Stimulated activated CD4-positive, alpha-beta T cell treated with anti-CD3 and anti-CD28 coated beads, Interleukin-2, amount 100 ng/mL, for 4 hours (primary cell): ENCODE measurements around the gene TMEM181.
"Not testable (repeated sequence)": the region's sequence is repeated elsewhere in the genome, so short reads cannot be mapped to it uniquely, and the experiment has no call there.

ENCODE experiments used
- DNase-seq: peaks from one replicate; pipeline ENCODE4 v3.0.0-alpha.2; 2020; ENCODE audit warnings: low read depth

Gene TMEM181

DNA sequence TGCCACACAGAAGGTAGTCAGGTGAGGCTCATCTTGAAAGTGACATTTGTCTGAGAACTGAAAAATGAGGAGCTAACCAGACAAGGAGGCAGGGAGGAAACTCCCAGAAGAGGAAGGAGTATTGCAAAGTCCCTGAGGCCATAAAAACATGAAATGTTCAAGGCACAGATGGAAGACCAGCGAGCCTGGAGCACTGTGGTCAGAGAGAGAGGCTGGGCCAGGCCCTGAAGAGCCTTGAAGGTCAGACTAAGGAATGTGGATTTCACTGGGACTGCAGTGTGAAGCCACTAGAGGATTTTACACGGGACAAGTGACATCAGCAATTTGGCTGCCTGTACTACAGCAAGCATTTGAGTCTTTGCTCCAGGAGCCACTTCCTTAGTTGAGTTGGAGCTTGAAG lies 21.1 kb upstream of the TMEM181 start:
- DNase-seq, result no peak

DNA sequence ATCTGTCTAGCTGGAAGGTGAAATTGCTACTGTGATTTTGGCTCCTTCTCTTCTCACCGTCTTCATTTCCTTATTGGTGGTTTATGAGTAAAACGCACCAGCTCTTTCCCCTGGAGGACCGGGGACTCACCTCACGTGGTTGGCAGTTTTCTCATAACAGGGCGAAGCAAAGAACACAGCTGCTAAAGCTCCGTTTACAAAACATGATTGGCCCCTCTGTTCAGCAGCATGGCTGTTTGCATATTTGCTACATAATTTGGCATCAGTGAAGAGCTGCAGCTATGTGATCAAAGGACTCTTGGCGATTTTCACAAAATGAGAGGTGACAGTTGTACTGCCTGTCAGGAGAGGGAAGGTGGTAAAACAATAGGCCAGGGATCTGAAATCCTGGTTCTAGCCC lies 20.5 kb upstream of the TMEM181 start:
- DNase-seq, result no peak

DNA sequence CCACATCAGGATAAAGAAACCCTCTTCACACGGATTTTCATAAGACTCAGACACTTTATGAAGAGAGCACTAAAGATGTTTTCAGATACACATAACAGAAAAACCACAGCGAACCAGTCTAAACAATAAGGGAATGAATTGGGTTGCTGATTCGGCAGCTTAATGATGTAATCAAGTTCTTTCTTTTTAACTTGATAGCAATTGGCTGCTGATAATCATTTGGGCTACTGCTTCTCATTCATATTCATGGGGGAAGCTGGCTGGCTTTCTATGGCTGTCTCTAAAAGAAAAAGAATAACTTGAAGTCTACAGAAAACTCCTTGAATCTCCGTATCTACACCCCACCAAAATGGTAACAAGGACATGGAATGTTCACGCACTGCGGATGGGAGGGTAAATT lies 20.0 kb upstream of the TMEM181 start:
- DNase-seq, result no peak

DNA sequence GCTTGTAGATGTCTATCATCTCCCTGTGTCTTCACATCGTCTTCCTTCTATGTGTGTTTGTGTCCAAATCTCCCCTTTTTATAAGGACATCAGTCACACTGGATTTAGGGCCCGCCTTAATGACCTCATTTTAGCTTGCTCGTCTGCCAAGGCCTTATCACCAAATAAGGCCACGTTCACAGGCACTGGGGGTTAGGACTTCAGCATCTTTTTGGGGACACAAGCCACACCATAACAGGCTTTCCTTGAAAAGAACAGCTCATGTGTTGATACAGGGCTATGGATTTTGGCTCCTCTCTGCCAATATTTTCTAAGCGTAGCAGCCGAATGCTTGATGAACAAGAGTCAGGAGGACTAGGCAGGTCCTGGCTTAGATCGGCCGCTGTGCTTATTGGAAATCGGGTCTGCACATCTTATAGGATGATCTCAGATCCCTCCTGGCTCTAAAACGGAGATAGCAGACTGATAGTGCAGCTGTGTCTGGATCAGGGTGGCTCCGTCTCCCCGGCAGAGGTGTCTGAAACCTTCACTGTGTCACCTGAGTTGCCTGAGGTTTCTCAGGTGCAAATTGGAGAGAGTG lies 16.2 kb upstream of the TMEM181 start:
- DNase-seq, result no peak

DNA sequence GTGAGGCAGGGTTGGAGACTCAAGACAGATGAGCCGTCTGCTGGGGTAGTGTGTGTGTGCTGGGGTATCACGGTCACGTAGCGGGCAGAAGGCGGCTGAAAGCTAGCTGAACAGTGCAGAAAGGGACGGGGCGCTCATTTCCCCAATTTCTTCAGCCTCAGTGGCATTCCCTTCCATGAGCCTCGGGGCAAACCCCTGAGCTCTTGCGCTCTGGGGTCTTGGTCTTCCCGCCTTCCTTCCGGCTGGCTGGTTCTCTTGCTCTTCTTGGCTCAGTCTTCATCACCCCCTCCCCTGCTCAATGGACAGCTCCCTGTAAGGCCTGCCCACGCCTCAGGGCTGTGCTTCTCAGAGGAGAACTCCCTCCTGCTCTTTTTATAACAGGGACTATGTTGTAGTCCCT lies 15.5 kb upstream of the TMEM181 start:
- DNase-seq, result no peak

DNA sequence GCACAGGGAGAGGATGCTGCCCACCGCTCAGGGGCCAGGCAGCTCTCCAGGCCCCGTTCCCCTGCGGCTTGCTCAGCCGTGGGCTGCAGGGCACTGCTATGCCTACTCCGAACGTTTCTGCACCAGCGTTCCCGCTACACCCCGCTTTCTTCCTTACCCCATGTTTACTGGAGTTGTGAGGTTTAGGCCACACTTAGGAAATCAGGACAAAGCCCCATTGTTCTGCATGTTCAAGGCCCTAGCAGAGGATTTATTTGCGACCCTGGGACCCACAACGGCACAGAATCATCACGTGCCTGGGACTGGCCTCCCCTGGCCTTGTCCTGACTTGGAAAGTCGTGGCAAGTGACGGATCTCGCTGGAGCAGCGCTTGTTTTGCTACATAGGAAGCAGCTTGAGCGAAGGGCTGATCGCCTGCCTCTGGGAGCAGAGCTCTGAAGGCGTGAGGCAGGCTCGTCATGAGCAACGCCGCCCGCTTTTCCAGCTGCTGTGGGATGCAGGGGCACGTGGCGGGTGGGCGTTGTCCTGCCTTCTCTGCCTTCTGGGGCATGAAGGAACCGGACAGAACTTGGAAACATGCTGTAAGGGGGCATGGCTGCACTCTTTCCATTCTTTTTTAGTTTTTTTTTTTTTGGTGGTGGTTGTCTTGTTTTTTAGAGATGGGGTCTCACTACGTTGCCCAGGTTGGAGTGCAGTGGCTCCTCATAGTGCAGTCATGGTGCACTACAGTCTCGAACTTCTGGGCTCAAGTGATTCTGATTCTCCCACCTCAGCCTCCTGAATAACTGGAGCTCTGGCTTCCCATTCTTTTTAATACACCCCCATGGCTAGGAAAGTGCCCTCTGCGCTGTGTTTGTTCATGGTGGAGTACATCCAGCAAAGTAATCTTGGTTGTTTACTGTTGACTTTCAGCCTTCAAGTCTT lies 14.6 kb upstream of the TMEM181 start:
- no peak for DNase-seq

DNA sequence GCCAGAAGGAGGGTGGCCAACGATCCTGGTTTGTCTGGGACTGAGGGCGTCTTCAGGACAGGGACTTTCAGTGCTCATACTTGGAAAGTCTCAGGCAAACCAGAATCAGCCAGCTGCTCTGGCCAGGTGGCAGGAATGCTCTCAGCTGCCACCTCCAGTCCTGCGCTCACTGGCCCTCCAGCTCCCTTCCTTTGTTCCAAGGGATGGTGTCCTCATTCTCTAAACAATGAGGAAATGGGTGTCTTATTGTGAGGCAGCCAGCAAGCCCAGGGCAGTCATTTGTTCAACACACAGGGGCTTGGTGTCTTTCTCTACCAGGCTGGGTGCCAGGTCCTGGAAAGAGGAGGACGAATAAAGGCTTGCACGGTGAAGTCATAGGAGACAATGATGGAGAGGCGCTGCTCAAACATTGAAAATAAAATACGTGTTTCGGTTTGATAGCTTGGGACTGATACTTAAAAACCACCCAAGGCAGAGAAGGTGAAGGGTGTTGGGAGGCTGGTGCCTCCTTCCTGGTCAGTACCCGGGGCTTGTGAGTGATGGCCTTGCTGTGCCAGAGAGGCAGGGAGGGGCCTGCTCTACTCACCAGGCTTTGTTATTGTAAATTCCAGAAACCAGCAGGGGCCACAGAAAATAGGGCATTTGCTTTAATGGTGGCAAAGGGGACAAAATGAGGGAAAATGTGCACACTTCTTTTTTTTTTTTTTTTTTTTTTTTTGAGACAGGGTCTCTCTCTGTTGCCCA lies 11.3 kb upstream of the TMEM181 start:
- DNase-seq, result no peak

DNA sequence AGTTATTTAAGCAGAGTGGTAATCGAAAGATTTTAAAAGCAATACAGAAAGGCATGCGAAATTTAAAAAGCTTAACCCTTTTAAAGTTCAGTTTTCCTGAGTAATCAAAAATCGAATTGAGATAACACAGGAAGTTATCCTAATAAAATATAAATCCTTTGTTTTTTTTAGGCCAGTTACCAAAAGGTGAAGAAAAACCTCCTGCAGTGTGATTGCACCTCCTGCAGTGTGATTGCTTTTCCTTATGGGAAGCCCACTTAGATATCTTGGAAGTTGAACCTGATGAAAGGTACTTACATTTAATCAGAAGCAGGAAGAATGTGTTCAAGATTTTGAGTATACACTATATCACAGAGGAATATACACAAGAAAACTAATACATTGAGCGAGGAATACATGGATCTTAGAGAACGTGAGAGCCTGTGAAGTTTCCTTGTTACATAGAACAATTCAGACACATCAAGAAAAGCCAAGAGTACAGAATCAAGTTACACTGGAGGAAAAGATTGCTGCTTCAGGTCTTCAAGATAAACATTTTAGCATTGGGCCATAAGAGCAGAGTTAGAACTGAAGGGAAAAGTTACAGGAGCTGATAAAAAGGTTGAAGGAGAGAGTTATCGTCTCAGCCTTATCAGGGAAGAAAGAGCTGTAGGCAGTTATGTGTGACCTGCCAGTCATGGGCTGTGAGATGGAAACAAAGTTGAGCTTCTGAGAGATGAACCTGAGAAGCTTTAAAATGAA lies 7.7 kb upstream of the TMEM181 start:
- no peak for DNase-seq

DNA sequence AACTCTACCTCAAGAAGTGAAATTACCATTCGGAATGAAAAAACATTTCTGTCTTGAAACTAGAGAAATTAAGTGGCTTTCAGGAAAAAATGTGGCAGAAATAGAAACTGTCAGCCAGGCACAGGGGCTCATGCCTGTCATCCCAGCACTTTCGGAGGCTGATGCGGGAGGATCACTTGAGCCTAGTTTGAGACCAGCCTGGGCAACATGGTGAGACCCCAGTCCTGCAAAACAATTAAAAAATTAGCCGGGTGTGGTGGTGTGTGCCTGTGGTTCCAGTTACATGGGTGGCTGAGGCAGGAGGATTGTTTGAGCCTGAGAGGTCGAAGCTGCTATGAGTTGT lies 7.1 kb upstream of the TMEM181 start:
- DNase-seq, result no peak

DNA sequence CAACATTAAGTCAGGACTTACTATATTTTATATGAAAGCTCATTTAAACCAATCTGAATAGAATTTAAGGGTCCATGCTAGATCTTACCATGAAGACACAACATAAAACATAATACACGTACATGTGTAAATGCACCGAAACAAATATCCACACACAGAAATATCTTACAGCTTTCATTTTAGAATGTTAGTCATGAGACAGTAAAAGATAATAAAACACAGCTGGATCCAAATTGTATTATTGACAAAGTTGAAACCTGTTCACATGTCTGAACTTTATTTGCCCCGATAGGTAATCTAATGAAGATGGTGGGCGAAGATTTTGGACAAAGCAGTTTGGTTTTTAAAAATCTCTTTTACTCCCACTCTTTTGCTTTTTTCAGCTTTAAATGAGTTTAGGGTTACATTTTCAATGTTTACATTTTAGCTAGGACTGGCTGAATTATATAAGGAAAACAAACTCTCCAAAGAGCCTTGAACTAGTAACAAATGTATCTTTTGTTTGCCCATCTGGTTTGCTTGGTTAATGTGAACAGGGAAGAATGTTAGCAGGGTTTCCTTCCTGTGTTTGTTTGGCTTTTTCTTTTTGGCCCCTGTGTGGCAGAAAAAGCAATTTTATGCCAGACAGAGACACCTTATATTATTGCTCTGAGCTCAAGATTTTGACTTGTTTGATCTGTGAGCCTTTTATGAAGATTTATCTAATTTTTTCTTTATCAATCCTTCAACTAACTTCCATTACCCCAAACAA lies 5.1 kb upstream of the TMEM181 start:
- DNase-seq, result no peak

DNA sequence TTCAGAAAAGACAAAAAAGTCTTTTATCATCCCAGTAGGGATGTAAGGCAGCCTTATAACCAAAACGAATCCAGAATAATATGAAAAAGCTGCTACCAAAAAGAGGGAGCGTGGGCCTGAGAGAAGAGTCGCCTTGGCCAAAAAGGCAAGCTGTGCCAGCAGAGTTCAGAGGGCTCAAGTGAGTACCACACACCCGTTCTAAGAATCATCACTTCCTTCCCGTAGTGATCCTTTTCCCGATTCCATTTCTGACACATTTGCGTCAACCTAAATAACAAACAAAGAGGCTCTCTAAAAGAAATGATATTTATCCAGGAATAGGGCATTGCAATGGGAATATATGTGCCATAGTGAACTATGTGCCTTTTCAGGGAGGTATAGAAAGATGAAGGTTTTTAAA lies 3.8 kb upstream of the TMEM181 start:
- no peak for DNase-seq

DNA sequence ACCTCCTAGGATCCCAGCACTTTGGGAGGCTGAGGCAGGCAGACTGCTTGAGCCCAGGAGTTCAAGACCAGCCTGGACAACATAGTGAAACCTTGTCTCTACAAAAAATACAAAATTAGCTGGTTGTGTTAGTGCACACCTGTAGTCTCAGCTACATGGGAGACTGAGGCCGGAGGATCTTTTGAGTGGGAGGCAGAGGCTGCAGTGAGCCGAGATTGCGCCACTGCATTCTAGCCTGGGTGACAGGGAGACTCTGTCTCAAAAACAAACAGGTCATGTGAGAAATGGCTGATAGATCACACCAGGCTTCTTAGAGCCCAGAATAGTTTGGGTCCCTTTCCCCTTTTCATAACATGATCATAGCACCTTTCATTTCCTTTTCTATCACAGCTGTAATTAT lies 2.8 kb upstream of the TMEM181 start:
- not testable (repeated sequence) for DNase-seq

DNA sequence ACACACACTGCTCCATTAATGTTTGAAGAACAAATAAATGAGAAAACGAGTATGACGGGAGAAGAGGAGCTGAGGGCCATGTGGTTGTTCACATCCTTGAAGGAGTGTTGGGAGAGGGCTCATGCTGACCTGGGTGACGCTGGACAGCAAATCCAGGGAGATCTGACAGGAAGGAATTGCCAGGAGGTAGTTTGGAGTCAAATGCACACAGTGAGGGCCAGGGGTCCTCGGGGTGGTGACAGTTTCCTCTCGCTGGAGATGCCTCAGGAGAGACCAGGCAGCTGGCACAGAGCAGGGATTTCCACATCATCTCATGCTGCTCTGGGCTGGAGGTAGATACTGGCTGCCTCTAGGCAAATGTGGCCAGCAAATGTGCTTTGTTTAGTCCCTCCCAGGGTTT lies 2.0 kb upstream of the TMEM181 start:
- DNase-seq, result no peak

DNA sequence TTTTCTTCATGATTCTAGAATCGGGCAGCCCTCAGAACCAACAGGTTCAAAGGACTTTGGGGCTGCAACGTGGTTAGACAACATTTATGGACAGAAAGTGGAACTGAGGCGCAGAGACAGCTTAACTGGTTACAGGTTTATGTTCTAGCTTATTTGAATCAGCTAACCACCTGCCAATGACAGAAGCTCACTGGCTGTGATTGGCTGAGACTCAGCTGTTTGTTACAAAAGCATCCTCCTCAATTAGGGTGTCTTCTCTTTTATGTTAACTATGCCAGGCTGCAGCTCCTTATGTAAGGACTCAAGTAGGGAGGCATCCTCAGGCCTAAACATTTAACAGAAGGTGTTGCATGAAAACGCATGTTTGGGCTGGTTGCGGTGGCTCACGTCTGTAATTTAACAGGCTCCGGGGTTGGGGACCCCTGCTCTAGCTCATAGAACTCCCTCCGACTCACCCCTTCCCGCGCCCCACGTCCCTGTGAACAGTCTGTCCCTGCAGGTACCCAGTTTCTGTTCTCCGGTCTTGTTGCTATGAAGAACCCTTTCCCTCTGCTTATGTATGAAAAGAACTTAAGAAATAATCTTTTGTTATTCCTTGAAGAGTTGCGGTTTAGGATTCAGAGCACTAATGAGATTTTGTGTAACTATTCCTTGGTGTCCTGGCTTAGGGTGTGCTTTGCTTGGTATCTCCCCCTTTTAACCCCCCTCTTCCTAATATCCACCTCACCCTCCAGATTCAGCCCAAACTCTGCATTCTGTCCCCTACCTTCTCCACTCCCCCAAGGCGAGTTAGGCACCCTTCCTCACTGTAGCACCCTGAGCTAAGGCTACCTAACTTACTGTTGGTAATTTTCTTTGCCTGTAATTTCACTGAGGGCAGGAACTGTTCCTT lies 1.2 kb upstream of the TMEM181 start:
- no peak for DNase-seq

DNA sequence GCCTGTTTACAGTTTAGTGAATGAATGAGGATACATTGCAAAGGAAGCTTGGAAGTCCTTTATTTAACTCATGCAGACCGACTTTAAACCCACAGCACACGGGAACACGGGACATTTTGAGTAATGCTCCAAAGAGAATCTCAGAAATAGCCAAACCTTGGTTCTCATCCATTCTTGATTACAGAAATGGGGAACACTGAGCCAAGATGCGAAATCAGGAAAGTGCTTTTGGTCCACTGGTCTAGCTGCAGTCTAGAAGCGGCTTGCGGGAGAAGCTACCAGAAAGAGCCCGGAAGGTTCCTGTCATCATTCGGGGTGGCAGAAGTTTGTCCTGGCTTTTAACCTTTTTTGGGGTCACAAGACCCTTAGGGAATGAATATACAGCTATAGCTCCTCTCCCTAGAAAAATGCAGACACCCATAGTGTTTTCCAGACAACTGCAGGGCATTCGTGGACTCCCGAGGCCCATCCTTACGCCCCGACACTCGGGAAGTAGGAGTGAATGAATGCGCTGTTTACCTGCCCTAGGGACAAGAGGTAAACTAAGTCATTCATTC lies 475 bp upstream of the TMEM181 start:
- no peak for DNase-seq

DNA sequence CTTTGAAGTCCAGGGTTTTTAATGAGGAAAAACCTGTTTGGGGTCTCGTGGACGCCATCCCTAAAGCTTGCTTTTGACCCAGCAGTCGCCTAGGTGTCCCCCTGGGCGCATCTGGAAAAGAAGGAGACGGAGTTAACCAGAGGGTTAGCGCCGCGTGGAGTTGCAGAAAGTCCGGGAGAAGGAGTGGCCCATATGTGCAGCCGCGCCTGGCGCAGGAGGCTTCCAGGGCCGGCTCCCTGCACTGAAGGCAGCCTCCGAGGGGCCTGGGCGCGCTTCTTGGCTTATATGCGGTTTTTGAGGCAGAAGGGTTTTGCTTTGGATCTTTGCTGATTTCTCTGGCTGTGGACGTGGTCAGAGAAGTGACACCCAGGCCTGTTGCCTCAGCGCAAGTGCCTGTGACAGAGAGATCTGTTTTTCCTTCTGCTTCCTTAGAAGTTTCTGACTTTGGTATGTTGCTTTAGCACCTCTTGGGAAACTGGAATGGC lies 987 bp downstream of the TMEM181 start:
- no peak for DNase-seq

DNA sequence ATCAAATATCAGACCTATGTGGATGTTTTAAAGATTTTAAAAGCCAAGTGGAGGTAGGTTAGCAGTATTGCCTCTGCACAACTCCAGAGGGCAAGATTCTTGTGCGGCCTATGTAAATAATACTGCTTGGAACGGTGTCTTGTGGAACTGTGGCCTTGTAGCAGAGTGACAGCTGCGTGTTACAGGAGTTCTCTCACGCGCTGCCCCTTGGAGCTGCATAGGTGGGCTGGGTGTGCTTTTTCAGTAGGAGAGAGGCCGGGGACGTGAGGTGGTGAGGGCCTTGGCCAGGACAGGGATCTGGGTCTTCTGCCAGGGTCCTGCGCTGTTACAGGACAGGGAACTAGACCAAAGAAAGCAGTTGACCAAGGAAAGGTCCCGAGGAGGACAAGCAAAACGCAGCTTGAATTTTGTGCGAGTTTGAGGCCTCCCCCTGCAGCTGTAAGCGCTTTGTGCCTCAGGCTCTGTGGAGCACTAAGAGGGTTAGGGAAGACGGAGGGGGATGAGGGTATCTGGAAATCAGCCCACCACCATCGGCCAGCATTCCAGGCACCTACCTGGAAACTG lies 1.5 kb downstream of the TMEM181 start:
- no peak for DNase-seq

DNA sequence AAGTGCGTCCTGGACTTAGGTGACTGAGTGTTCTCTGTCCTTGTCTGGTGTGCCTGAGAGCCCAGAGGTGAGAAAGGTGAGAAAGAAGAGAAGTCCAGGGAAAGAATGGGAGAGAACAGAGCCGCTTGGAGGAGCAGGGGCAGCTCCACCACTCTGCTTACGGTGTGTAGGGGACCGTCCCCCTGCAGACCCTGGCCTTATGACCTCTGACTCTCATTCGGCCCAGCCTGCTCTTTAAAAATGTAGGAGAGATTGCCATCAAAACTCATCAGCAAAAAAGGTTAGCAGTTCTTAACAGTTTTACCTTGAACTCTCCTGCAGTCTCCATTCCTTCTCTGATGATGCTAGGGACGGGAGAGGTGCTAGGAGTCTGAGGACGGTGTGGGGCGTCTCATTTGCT lies 2.0 kb downstream of the TMEM181 start:
- DNase-seq, result no peak

DNA sequence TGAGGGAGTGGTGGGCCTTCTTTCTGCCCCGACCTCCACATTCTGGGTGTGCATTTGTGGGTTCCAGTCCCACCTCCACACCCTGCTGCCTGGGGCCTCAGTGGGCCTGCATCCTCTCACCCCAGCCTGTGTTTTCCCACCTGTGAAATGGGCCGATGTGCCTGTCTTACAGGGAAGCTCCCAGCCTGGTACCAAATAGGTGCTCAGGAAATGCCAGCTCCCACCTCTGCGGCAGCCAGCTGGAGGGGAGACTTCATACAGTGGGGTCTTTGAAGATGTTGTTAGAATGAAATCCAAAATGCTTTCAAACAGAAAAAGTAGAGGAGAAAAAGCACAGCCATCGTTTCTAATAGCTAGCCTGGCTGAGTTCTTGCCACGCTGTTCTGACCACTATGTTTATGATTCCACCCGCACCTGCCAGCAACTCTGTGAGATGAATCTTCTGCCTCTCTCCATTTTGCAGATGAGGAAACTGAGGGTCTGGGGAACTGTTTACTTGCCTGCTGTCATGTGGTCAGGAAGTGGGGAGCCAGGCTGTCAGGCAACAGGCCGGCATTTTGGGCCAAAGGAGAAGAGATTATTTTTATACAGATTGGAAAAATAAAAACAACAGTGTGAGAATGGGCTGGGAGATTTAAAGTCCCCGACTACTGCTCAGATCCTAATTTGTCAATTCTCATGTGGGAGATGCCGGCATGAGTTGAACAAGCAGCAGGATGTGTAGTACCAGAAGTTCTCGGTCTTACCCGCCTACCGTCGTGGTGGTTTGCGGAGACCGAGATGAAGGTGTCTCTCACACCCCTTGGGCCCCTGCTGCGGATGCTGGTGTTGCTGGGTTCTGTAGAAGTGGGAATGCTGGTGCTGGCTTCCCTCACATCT lies 4.6 kb downstream of the TMEM181 start:
- no peak for DNase-seq
